IPS-15b (cell line): ENCODE measurements around the gene GNA12.

Experiments used
- H3K27me3 ChIP-seq: one replicate; pipeline ENCODE4 v1.6.1; 2013; ENCODE audit warnings: low read length; ENCODE audit not compliant: control insufficient read depth, insufficient read depth
- H3K36me3 ChIP-seq: one replicate; pipeline ENCODE4 v1.6.1; 2013; ENCODE audit warnings: low read length; ENCODE audit not compliant: control insufficient read depth, insufficient read depth
- H3K4me1 ChIP-seq: one replicate; pipeline ENCODE4 v1.6.1; 2013; ENCODE audit warnings: mild to moderate bottlenecking, low read length; ENCODE audit not compliant: control insufficient read depth, insufficient read depth
- H3K4me3 ChIP-seq: one replicate; pipeline ENCODE4 v1.5.1; 2013; ENCODE audit warnings: low read depth, low read length
- H3K9ac ChIP-seq: one replicate; pipeline ENCODE4 v1.6.1; 2013; ENCODE audit warnings: low read depth, mild to moderate bottlenecking, low read length
- H3K9me3 ChIP-seq: one replicate; pipeline ENCODE4 v1.6.1; 2013; ENCODE audit warnings: mild to moderate bottlenecking, low read length; ENCODE audit not compliant: control insufficient read depth, insufficient read depth

The GNA12 gene

DNA sequence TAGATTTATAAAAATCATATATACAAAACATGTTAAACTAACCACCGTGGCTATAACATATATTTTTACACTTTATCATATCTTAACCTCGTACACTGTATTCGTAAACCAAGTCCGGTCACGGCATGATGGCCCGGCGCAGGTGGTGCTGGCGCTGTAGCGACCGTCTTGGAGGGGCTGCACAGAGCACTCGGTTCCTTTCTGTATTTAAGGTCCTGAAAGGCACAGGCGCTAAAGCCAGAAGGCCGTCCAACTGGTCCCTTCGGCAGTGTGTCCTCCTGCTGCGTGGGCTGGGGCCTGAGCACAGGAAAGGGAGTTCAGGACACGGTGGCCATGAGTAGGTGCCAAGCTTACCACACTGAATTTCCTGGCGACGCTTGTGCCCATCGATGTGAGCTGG is 122.3 kb downstream of the GNA12 start:
- H3K4me1 ChIP-seq: no peaks in the 10 kb centered on the region
- H3K36me3 ChIP-seq: peaks cover 19% of the 10 kb centered on the region
- H3K4me3 ChIP-seq: no peak overlapping the region
- no peak overlapping the region for H3K9ac ChIP-seq
- no peaks in the 10 kb centered on the region for H3K27me3 ChIP-seq
- H3K9me3 ChIP-seq: no peaks in the 10 kb centered on the region

DNA sequence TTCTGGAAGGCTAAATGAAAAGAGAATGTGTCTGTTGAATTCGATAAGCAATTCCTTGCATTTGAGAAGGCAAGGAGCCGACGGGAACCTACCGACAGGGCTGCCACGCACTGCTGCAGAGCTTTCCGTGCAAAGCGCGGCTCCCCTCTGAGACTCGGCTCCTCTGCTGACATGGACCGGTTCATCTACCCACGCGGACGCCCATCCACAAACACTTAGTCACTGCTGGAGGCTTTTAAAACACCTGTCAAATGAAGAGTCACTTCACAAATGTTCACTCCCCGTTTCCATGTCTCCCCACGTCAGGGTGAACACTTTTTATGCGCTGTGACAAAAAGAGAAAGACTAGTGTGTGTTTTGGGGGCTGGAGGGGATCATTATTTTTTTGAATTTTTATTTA is 124.1 kb downstream of the GNA12 start:
- Histone ChIP-seq H3K9ac (no peak overlapping the region), H3K9me3 (no peaks in the 10 kb centered on the region), H3K4me3 (no peak overlapping the region), H3K4me1 (no peaks in the 10 kb centered on the region), H3K36me3 (peaks cover 19% of the 10 kb centered on the region), H3K27me3 (no peaks in the 10 kb centered on the region)

DNA sequence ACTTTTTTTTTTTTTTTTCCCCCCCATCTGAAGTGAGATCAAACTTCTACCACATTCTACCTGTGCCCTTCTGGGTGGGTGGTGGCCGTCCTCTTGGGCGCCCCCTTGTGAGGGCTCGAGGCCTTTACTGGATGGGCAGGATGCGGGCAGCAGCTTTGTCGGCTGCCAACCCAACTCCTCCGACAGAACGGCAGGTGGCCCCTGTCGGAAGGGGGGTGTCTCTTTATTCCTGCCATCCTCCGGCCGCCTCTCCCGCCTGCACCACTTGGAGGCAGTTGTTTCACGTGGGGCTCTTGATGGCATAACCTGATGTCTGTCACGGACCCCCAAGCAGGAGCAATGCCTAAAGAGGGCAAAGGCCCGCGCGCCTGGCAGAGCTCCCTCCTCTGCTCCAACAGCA is 125.1 kb downstream of the GNA12 start:
- Histone ChIP-seq H3K4me3 (no peak overlapping the region), H3K27me3 (no peaks in the 10 kb centered on the region), H3K9me3 (no peaks in the 10 kb centered on the region), H3K4me1 (no peaks in the 10 kb centered on the region), H3K36me3 (peaks cover 19% of the 10 kb centered on the region), H3K9ac (no peak overlapping the region)

DNA sequence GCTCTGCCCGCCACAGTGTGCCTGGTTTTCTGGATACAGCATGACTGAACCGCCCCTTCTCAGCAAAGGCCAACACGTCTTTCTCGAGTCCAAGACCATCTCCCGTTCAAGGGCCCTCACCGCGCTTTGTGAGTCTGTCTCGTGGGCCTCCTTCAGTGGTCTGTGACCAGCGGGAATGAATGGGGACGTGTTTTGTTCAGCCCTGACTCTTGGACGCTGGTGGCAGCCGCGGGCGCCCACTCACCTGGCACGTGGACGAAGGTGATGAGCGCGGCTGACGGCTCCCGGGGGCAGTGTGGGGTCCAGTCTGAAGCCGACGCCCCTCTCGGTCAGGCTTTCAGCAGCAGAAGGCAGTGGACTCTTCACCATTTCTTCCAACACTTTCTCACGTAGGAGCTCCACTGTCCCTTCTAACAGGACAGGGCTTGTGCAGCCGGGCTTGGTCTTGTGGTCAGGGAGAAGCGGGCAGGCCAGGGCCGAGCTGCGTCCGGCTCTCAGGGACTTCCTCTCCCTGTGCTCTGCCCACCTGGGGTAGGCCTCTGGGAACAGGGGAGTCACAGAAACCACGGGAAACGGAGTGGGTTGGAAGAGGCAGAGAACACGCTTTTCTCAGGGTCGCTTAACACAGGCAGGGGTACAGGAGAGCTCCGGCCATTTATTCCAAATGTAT is 125.7 kb downstream of the GNA12 start:
- Histone ChIP-seq H3K4me1 (no peaks in the 10 kb centered on the region), H3K4me3 (no peak overlapping the region), H3K36me3 (peaks cover 19% of the 10 kb centered on the region), H3K9me3 (no peaks in the 10 kb centered on the region), H3K27me3 (no peaks in the 10 kb centered on the region), H3K9ac (no peak overlapping the region)

DNA sequence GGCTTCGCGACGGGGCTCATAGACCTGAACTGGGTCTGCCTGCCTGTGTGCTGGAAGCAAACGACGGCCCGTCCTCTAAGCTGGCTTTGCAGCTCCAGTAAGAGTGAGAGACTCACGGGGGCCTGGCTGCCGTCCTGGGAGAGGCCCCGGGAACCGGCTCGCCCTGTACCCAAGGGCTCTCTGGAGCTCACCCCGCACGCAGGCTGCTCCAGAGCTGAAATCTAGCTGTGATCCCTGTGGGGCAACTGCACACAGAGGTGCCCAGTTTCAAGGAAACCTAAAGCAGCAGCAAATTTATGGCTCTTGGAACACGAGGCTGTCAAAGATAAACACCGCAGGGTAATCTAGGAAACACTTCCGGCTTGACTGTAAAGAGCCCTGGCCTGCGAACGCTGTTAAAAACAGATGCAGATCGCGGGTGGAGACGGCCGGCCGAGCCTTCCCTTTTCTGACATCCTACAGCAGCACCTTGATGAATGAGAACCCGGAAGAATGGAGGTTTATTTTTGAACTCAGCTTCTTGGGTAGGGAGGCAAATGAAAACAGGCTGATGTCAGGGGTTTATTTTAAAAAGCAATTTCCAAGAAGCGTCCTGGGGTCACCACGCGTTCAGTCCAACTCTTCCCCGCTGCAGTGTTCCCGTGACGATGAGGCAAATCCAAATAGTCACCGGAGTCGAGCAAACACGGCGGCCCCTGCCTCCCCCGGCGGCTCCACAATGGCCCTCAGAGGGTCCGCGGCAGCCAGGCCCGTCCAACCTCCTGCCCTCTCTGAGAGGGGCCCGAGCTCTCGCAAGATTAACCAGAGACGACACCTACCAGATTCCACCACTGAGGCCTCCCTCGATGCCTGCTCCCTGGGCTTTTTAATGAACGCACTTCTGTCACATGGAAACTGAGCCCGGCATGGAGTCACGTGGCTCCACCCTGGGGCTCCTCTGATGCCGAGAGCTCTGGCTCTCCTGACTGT is 126.5 kb downstream of the GNA12 start:
- Histone ChIP-seq H3K27me3 (no peaks in the 10 kb centered on the region), H3K36me3 (peaks cover 19% of the 10 kb centered on the region), H3K9me3 (no peaks in the 10 kb centered on the region), H3K9ac (no peak overlapping the region), H3K4me1 (no peaks in the 10 kb centered on the region), H3K4me3 (no peak overlapping the region)

DNA sequence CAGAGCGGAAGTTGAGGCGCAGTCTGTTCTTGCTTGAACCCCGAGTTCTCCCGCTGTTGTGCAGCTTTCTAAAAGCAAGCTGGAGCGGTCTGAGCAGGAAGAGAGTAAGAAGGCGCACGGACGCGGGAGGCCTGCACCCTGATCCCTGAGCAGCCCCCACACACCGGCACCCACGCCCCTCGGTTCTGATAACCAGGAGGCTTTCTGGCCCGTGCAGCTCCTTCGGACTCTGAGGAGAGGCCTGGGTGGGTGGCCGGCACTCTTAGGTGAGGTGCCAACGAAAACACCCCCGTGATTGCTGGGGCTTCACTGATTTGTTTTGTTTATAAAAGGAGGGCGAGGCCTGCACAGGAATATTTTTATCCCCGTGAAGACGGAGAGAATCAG is 127.2 kb downstream of the GNA12 start:
- no peaks in the 10 kb centered on the region for H3K27me3 ChIP-seq
- H3K4me3 ChIP-seq: no peak overlapping the region
- H3K9ac ChIP-seq: no peak overlapping the region
- H3K9me3 ChIP-seq: no peaks in the 10 kb centered on the region
- peaks cover 25% of the 10 kb centered on the region for H3K36me3 ChIP-seq
- H3K4me1 ChIP-seq: no peaks in the 10 kb centered on the region

DNA sequence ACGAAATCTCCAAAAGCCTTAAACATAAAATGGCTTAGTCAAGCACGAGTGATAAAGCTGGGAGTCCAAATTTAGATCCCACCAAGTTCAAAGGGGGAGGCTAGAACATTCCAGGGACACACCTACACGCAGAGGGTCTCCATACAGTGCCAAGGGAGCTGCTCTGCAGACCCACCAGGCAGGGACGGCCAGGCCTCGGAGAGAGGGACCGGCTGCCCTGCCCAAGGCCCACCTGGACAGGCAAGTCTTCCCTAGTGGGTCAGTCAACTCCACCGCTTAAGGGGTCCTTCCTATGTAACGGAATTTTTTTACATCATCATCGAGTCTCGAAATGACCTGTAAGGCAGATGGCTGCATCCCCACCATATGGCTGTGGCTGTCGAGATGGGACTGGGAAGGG is 127.6 kb downstream of the GNA12 start:
- H3K4me1 ChIP-seq: no peaks in the 10 kb centered on the region
- H3K4me3 ChIP-seq: no peak overlapping the region
- H3K9me3 ChIP-seq: no peaks in the 10 kb centered on the region
- H3K36me3 ChIP-seq: peaks cover 25% of the 10 kb centered on the region
- no peaks in the 10 kb centered on the region for H3K27me3 ChIP-seq
- no peak overlapping the region for H3K9ac ChIP-seq

DNA sequence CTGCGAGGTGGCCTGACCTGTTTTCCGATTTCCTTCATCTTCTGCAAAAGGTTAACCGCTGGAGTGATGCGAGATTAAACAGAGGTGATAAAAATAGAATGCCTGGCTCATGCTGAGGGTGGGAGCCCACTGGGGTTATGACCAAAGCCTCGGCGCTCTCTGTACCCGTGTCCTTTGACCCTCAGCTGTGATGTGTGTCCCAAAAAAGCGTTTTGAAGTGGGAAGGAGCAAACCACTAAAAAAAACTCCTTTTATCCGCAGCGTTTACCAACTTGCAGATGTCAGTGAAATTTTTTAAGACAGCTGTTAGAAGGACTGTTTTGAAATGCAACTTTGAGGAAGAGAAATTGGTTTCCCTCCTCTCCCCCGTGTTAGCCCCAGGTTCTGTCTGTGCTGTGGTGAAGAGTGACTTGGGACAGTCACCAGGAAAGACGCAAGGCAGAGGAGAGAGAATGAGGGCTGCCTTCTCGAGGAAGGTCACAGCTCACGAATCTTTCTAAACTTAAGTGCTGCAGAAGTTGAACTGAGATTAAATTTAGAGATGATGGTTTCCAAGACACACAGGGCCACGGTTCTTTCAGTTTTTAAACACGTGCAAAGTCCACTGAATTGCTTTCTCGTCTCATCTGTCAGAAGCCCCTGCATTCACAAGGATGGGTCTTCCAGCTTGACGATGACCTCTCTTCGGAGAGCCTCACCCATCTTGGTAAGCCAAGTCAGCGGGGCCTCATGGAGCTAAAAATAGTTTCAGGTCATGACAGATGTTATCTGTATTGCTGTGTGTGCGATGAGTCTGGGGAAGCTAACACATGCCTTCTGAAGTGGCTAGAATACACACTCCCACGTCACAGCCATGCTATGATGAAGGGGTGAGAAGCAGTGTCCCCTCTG is 128.5 kb downstream of the GNA12 start:
- Histone ChIP-seq H3K9ac (no peak overlapping the region), H3K4me1 (no peaks in the 10 kb centered on the region)

DNA sequence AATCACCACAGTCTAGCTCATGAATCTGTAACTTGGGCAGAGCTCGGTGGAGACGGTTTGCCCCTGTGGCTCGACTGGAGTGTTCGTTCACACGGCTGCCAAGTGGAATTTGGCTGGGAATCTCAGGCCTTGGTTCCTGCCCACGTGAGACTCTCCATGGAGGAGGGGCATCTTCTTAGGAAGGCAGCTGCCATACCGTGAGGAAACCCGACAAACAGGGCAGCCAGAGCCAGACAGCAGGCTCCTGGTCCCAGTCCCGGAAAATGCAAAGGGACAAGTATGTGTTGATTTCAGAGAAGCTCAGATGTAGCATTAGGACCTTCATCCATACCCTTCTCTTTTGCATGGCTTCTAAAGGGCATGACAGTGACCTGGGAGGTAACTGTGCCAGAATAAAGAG is 129.5 kb downstream of the GNA12 start:
- H3K9me3 ChIP-seq: no peaks in the 10 kb centered on the region
- H3K9ac ChIP-seq: no peak overlapping the region
- no peaks in the 10 kb centered on the region for H3K4me1 ChIP-seq
- no peak overlapping the region for H3K4me3 ChIP-seq
- peaks cover 21% of the 10 kb centered on the region for H3K36me3 ChIP-seq
- H3K27me3 ChIP-seq: no peaks in the 10 kb centered on the region

More for the DNA sequence above, 128.5 kb downstream of the GNA12 start:
- H3K9me3 ChIP-seq: no peaks in the 10 kb centered on the region
- no peaks in the 10 kb centered on the region for H3K27me3 ChIP-seq
- peaks cover 21% of the 10 kb centered on the region for H3K36me3 ChIP-seq
- no peak overlapping the region for H3K4me3 ChIP-seq

DNA sequence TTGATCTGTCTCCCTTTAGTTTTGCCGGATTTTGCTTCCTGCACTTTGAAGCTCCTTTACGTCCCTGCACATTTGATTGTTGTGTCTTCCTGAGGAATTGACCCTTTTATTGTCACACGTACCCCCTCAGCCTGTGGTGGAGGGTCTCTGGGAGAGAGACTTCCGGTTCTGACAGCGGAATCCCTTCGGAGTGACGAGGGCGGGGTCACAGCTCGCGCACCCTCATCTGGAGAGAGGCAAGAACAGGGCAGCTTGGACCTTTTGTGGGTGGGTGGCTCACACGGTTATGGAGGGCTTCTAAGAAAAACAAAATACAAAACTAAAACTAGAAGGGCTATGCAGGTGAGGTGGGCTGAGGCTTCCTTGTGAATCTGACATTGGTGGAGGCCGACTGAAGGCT is 130.1 kb downstream of the GNA12 start:
- Histone ChIP-seq H3K4me3 (no peak overlapping the region), H3K4me1 (no peaks in the 10 kb centered on the region), H3K9me3 (no peaks in the 10 kb centered on the region), H3K27me3 (no peaks in the 10 kb centered on the region), H3K36me3 (peaks cover 21% of the 10 kb centered on the region), H3K9ac (no peak overlapping the region)

DNA sequence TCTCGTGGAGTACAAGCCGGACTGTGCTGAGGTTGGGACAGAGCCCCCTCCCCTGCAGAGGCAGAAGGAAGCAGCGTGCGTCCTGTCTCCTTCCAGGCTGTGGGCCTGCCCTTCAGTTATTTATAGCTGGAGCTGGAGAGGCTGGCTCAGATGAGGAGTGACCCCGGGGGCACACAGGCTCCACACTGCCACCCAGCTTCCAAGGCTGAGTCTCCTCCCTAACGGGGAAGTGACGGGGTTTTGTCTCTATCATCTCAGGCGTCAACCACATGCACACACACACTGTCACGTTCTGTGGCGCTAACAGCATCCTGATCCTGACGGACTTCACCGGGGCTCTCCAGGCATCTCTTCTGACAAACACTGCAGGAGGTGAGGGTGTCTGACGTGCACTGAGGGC is 130.7 kb downstream of the GNA12 start:
- H3K4me3 ChIP-seq: no peak overlapping the region
- no peaks in the 10 kb centered on the region for H3K27me3 ChIP-seq
- H3K9ac ChIP-seq: no peak overlapping the region
- H3K36me3 ChIP-seq: peaks cover 20% of the 10 kb centered on the region
- H3K4me1 ChIP-seq: no peaks in the 10 kb centered on the region
- no peaks in the 10 kb centered on the region for H3K9me3 ChIP-seq
